Osteoblast (primary cell): Measurements from ENCODE around the gene PODXL2. TPM values are rescaled to one million over a fixed set of nuclear protein-coding genes. Genes with fewer than 3 reads are reported as not detected.

Experiments
- DNase-seq: peaks from one replicate; pipeline ENCODE4 v3.0.0; 2011; ENCODE audit warnings: low spot score, mixed read lengths; ENCODE audit not compliant: insufficient read length; ENCODE audit errors: missing footprints
- H2AFZ ChIP-seq: 2 replicates; pipeline ENCODE4 v1.6.0; 2011; ENCODE audit warnings: mild to moderate bottlenecking, low read length
- H3K27ac ChIP-seq: 2 replicates; pipeline ENCODE4 v1.5.1; 2011; ENCODE audit warnings: mild to moderate bottlenecking, low read depth, low read length, moderate library complexity
- H3K27me3 ChIP-seq: 2 replicates; pipeline ENCODE4 v1.6.0; 2012; ENCODE audit warnings: mild to moderate bottlenecking, control low read depth, inconsistent platforms, low read length, moderate library complexity; ENCODE audit not compliant: insufficient read depth
- H3K36me3 ChIP-seq: 2 replicates; pipeline ENCODE4 v1.5.1; 2011; ENCODE audit warnings: mild to moderate bottlenecking, low read length, control low read depth, moderate library complexity; ENCODE audit not compliant: insufficient read depth
- H3K4me1 ChIP-seq: 2 replicates; pipeline ENCODE4 v1.5.1; 2011; ENCODE audit warnings: mild to moderate bottlenecking, low read length, control low read depth, moderate library complexity; ENCODE audit not compliant: insufficient read depth
- H3K4me2 ChIP-seq: 2 replicates; pipeline ENCODE4 v1.6.0; 2011; ENCODE audit warnings: mild to moderate bottlenecking, low read length; ENCODE audit not compliant: insufficient read depth
- H3K4me3 ChIP-seq: fragments of 200-600 bp; sonication (generic); 3 replicates; pipeline ENCODE4 v1.5.1; 2012; ENCODE audit warnings: mild to moderate bottlenecking, low read length, inconsistent platforms; ENCODE audit not compliant: insufficient read depth
- H3K79me2 ChIP-seq: 2 replicates; pipeline ENCODE4 v1.6.0; 2012; ENCODE audit warnings: mild to moderate bottlenecking, low read length, control low read depth, inconsistent platforms; ENCODE audit not compliant: insufficient read depth
- H3K9me3 ChIP-seq: 2 replicates; pipeline ENCODE4 v1.5.1; 2011; ENCODE audit warnings: low read depth, low read length, control low read depth
- H4K20me1 ChIP-seq: 2 replicates; pipeline ENCODE4 v1.6.0; 2012; ENCODE audit warnings: mild to moderate bottlenecking, low read length, control low read depth; ENCODE audit not compliant: insufficient read depth
- total RNA-seq: library from RNA; depleted of rRNA; stranded (reverse); fragments of >200 nt; gene quantifications from 2 replicates; pipeline ENCODE4 v1.2.3, GENCODE V29; 2012
- TF ChIP-seq, protein P1 (sequence below): IDR thresholded peaks from 2 replicates; pipeline ENCODE4 v1.5.1; 2011; ENCODE audit warnings: mild to moderate bottlenecking, low read depth, low read length, moderate library complexity; ENCODE audit errors: extremely low read depth

Gene PODXL2
- total RNA-seq, 1 donor: 0.36 TPM

DNA sequence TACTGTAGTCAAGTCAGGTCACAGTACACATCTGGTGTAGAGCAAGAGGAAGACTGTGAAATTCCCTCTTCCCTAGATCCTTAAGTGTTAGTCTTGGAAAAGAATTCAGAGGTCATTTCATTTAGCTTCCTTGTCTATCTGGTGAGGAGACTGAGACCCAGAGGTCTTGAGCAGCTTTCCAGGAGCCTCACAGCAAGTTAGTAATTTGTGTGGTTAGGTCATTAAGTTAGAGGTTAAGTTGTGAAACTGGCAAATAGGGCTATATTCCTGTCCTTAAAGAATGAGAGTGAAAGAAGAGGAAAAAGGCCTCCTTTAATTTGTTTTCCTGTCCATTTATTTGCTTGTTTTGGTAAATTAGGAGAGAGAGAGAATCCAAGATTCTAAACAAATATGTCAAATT lies 9.0 kb downstream of the PODXL2 start:
- Histone ChIP-seq H3K9me3 (no peaks in the 10 kb centered on the region), H3K4me3 (no peak overlapping the region)

DNA sequence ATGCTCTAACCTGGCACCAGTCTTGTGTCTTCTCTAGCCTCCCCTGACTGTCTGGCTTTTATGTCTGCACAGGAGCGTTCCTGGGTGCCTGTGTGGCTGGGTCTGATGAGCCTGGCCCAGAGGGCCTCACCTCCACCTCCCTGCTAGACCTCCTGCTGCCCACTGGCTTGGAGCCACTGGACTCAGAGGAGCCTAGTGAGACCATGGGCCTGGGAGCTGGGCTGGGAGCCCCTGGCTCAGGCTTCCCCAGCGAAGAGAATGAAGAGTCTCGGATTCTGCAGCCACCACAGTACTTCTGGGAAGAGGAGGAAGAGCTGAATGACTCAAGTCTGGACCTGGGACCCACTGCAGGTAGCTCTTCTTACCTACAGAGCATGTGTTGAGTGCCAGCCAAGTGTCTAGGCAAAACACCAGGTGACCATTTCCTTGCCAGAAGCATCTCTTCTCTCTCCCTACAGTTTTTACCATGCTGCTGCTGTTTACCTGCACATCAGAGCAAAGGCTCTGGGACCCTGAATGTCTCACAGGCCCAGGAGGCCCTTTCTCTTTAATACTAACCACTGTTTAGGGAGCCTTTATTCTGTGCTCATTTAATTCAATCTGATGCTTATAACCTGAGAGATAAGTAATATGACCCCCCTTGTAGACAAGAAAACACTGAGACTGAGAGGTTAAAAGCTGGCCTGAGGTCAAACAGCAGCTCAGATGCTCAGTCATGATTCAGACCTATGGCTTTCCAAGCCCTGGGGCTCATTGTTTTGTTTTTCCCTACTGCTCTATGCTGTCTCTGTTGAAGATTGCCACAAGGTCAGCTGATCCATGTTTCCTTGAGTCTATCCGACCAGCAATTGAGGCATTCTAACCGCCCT lies 10.4 kb downstream of the PODXL2 start:
- H2AFZ ChIP-seq: no peak overlapping the region
- no peak overlapping the region for H3K4me2 ChIP-seq
- H3K4me3 ChIP-seq: no peak overlapping the region
- no peak overlapping the region for H3K27ac ChIP-seq
- no peaks in the 10 kb centered on the region for H3K36me3 ChIP-seq
- no peak for DNase-seq
- no peaks in the 10 kb centered on the region for H3K79me2 ChIP-seq
- H3K4me1 ChIP-seq: no peaks in the 10 kb centered on the region
- peaks cover 14% of the 10 kb centered on the region for H3K27me3 ChIP-seq
- no peaks in the 10 kb centered on the region for H4K20me1 ChIP-seq
- no peaks in the 10 kb centered on the region for H3K9me3 ChIP-seq
- TF ChIP-seq, protein P1, sequence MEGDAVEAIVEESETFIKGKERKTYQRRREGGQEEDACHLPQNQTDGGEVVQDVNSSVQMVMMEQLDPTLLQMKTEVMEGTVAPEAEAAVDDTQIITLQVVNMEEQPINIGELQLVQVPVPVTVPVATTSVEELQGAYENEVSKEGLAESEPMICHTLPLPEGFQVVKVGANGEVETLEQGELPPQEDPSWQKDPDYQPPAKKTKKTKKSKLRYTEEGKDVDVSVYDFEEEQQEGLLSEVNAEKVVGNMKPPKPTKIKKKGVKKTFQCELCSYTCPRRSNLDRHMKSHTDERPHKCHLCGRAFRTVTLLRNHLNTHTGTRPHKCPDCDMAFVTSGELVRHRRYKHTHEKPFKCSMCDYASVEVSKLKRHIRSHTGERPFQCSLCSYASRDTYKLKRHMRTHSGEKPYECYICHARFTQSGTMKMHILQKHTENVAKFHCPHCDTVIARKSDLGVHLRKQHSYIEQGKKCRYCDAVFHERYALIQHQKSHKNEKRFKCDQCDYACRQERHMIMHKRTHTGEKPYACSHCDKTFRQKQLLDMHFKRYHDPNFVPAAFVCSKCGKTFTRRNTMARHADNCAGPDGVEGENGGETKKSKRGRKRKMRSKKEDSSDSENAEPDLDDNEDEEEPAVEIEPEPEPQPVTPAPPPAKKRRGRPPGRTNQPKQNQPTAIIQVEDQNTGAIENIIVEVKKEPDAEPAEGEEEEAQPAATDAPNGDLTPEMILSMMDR: no peak

More for the DNA sequence above, 9.0 kb downstream of the PODXL2 start:
- H3K4me1 ChIP-seq: no peaks in the 10 kb centered on the region
- no peaks in the 10 kb centered on the region for H4K20me1 ChIP-seq
- H2AFZ ChIP-seq: no peak overlapping the region
- H3K36me3 ChIP-seq: no peaks in the 10 kb centered on the region
- no peak overlapping the region for H3K4me2 ChIP-seq
- TF ChIP-seq, protein P1: no peak
- H3K27me3 ChIP-seq: peaks cover 15% of the 10 kb centered on the region
- no peak overlapping the region for H3K27ac ChIP-seq
- no peaks in the 10 kb centered on the region for H3K79me2 ChIP-seq
- DNase-seq: no peak

DNA sequence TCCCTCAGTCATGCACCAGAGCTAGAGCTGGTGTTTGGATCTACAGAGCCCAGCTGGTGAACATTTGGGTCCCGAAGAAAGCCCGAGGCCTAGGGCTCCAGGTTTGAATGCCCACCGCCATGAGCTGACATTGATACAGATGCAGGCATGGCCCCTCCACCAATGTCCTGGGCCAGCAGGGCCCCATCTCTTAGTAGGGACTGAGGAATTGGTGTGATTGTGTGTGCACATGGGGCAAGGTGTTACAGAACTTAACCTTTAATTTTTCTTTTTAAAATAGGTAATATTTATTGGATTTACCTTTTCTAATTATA lies 11.0 kb downstream of the PODXL2 start:
- H3K4me3 ChIP-seq: no peak overlapping the region
- peaks cover 13% of the 10 kb centered on the region for H3K27me3 ChIP-seq
- H3K27ac ChIP-seq: no peak overlapping the region
- H3K9me3 ChIP-seq: no peaks in the 10 kb centered on the region
- no peak overlapping the region for H3K4me2 ChIP-seq
- H3K79me2 ChIP-seq: no peaks in the 10 kb centered on the region
- H4K20me1 ChIP-seq: no peaks in the 10 kb centered on the region
- H2AFZ ChIP-seq: no peak overlapping the region
- DNase-seq: no peak
- no peaks in the 10 kb centered on the region for H3K36me3 ChIP-seq
- TF ChIP-seq, protein P1: no peak
- no peaks in the 10 kb centered on the region for H3K4me1 ChIP-seq

DNA sequence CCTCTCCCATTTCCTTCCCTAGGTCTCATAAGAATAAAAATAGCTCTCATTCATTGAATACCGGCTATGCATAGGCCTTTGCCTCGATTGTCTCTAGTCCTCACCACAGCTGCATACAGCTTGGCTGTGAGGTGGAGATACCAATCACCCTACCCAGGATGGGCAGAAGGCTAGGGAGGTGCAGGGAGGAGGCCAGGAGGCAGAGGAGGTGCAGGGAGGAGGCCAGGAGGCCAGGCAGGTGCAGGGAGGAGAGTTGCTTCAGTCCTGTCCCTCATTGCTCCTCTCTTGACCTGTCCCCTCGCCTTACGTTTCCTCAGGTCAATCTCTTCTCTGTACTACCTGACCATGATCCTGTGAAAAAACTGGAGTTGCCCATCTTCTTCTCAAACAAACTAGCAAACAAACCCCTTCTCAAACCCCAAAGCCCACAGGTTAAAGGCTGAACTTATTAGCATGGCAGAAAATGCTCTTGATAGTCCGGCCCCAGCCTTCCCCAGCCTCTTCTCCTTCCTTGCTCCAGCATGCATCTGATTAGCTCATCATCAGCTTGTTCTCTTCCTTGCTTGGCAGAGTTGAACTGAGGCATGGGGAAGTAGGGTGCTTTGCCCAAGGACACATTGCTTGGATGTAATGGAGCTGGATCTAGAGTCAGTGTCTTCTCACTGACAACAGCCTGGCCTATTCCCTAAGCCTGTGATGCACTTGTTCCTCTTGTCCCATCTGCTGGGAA lies 15.8 kb downstream of the PODXL2 start:
- H3K4me1 ChIP-seq: no peaks in the 10 kb centered on the region
- no peak for DNase-seq
- H3K4me3 ChIP-seq: no peak overlapping the region
- TF ChIP-seq, protein P1: no peak
- H3K27ac ChIP-seq: no peak overlapping the region
- no peaks in the 10 kb centered on the region for H3K36me3 ChIP-seq
- no peaks in the 10 kb centered on the region for H4K20me1 ChIP-seq
- H3K4me2 ChIP-seq: no peak overlapping the region
- peaks cover 7% of the 10 kb centered on the region for H3K27me3 ChIP-seq
- no peaks in the 10 kb centered on the region for H3K79me2 ChIP-seq
- no peak overlapping the region for H2AFZ ChIP-seq
- H3K9me3 ChIP-seq: no peaks in the 10 kb centered on the region
